AG09319 (cell line): ENCODE data around the gene MAML3.

Source experiments
- DNase-seq: peaks from one replicate; pipeline ENCODE4 v3.0.0-alpha.2; 2010; ENCODE audit warnings: low read depth; ENCODE audit errors: extremely low read depth
- TF ChIP-seq, protein P1 (sequence below): IDR thresholded peaks from 2 replicates; pipeline ENCODE4 v1.5.1; 2011; ENCODE audit warnings: low read depth, mild to moderate bottlenecking, inconsistent platforms, low read length, moderate library complexity

Gene MAML3

DNA sequence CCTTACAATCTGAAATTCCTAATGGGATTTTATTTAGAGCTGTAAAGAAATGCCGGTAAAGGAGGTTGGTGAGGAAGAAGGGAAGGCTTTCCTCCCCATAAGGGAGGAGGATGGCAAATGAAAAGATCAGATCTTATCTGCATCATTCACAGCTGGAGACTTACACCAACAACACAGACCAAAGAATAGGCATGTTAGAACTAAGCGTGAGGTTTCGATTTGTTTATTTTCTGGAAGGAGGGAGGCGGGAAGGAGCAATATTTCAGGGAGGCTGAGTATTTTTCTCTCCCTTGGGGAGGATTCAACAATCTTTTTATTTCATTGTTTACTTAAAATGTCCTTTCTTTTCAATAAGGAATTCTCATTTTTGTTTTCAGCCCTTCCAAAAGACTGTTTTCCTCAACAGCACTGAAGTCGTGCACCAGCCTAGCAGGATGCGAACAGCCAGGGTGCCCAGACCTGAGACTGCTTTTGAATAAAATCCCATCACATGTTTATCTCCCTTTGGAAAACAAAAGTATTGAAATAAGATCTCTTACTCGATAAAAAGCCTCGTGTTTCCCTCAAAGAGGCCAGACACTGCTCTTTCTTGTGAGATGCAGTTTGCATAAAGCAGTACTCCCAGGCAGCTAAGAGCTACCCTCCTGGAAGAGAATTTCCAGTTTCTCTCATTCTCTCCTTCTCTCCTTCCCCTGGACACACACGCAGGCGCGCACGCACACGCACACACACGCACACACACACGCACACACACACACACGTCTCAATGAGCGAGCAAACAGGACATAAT lies 252.3 kb downstream of the MAML3 start:
- DNase-seq, result no peak
- TF ChIP-seq, protein P1, sequence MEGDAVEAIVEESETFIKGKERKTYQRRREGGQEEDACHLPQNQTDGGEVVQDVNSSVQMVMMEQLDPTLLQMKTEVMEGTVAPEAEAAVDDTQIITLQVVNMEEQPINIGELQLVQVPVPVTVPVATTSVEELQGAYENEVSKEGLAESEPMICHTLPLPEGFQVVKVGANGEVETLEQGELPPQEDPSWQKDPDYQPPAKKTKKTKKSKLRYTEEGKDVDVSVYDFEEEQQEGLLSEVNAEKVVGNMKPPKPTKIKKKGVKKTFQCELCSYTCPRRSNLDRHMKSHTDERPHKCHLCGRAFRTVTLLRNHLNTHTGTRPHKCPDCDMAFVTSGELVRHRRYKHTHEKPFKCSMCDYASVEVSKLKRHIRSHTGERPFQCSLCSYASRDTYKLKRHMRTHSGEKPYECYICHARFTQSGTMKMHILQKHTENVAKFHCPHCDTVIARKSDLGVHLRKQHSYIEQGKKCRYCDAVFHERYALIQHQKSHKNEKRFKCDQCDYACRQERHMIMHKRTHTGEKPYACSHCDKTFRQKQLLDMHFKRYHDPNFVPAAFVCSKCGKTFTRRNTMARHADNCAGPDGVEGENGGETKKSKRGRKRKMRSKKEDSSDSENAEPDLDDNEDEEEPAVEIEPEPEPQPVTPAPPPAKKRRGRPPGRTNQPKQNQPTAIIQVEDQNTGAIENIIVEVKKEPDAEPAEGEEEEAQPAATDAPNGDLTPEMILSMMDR, result no peak

DNA sequence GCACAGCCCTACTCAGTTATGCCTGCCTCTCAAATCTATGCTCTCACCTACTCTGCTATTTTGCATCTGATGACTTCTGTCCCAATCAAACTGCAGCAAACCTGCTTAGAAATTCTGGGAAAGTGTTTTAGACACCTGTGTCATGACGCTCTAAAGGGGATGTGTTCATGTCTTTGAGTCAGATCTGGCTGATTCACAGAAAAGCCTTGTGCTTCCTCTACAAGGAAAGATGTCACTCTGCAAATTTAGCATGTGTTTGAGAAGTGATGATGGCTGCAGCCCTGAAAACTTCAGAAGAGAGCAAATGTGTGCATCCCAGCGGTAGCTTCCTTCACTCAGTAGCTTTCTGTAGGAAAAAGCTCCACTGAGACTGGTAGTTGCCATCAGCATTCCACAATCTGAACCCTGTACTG lies 253.0 kb downstream of the MAML3 start:
- TF ChIP-seq, protein P1, result no peak
- no peak for DNase-seq

DNA sequence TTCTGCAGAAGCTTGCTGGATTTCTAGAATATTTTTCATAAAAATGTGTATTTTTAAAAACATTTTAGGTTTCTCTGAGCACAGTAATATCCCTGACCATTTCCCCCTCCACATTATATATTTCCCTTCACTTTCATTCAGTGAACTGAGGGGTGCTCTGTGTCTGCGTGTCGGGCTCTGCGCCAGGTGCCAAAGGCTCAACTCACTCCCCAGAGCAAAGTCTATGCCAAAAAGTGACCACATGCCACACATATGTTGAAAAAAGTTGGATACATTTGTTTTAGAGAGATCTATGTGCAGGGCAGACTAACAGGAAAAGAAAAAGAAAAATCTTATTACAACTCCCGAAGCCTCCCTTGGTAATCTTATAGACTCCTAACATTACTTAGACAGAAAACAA lies 254.6 kb downstream of the MAML3 start:
- TF ChIP-seq, protein P1, result no peak

DNA sequence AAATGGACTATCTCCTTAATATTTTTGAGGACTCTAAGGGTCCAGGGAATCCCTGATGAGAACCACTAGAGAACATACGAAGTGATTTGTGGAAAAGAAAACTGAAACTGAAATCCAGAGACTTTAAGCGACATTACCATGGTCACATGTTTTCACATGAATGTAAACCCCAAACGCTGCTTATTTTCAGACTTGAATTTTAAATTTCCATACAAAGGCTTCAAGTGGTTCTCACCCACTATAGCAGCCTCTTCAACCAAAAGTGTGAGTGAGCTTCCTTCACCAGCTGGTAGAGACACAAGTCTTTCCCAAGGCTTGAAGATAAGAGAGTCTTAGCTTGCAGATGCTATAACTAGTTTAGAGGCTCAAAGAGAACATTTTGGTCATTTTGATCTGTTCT lies 255.7 kb downstream of the MAML3 start:
- TF ChIP-seq, protein P1, result no peak
- no peak for DNase-seq

More for the DNA sequence above, 254.6 kb downstream of the MAML3 start:
- DNase-seq, result no peak

DNA sequence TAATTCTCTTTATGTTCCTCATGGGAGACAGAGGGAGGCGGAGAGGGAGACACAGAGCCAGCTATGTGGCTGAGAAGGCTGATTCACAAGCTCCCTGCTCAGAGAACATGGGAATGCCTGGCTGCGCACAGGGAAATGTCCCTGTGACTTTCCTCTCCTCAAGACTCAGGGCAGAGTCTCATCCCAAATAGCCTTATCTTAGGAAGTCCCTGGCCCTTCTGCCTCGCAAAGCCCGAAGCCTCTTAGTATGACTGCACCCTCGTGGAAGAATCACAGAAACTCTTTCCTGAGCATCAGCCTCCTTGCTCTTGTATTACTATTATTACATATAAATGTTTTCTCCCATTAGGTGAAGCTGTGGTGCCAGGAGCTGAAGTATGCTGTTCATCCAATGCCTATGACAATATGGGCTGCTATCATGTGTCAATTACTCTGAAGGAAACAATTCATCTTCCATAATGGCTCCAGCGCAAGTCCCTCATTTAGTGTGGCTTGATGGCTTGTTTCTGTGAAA lies 257.8 kb downstream of the MAML3 start:
- no peak for DNase-seq
- TF ChIP-seq, protein P1, result no peak

DNA sequence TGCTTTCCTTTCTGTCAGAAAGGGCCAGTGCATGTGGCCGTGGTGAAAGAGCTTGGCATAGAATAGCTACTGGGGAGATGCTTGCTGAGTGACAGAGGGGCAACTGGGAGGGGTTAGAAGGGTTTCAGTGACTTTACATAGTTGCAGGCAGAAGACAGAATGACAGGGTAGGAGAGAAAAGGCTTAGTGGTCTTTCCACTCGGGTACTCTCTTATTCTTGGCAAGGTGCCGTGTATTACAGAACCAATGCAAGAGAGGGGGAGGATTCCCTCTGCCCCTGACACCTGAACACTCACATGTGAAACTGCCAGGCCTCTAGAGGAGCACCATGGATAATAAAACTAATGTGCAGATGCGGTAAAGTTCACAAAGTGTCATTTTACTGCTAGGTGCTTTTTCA lies 260.2 kb downstream of the MAML3 start:
- DNase-seq, result no peak
- TF ChIP-seq, protein P1, result no peak

DNA sequence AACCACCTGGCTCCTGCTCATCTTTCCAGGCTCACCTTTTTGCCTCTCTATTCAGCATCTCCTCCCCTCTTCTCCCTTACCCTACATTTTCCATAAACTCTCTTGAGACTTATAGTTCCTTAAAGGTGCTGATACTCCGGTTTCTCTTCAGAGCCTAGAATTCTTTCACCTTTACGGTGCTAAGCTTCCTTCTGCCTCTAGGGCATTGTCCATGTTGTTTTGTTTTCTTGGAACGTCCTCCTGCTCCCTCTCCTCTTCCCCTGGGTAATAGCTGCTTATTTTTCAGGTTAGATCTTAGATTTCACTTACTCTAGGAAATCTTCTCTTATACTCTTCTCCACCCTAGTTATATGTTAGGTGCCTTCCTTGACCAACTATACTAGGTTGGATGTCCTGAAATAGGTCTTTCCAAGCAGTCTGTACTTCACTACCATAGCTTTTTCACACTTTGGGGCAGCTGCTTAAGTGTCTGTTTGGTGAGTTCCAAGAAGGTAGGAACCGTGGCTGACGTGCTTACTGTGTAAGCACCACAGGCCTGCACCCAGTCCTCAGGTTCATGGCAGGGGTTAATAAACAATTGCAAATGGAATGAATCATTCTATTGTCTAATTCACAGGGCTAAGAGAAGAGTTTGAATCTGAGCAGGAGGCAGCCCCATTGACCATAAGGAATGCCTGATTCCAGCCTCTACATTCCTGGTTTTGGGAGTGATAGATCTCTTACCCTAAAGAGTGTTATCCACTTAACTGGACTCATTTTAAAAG lies 260.8 kb downstream of the MAML3 start:
- TF ChIP-seq, protein P1, result no peak
- DNase-seq, result no peak
